Thymus (tissue), 11 donors: ENCODE data around the gene SYPL1. TPM values are rescaled to one million over a fixed set of nuclear protein-coding genes. Genes with fewer than 3 reads are reported as not detected.

Source experiments
- DNase-seq, 9 donors: peaks; one replicate each; pipeline ENCODE4 v3.0.0-alpha.2; 2013; ENCODE audit warnings: low spot score in 9 of 9, low read depth in 6 of 9, missing footprints in 1 of 9
- H3K27ac ChIP-seq, 2 donors: one replicate each; pipeline ENCODE4 v1.5.1; 2013; ENCODE audit warnings: control low read depth in 1 of 2, low read depth in 1 of 2, low read length in 1 of 2, mild to moderate bottlenecking in 1 of 2, moderate library complexity in 1 of 2
- H3K27me3 ChIP-seq, 2 donors: one replicate each; pipeline ENCODE4 v1.5.1; 2013; ENCODE audit warnings: low read length in 1 of 2; ENCODE audit not compliant: control insufficient read depth in 2 of 2, insufficient read depth in 1 of 2
- H3K36me3 ChIP-seq, 2 donors: one replicate each; pipeline ENCODE4 v1.5.1; 2013; ENCODE audit warnings: low read length in 1 of 2, mild to moderate bottlenecking in 1 of 2, moderate library complexity in 1 of 2; ENCODE audit not compliant: control insufficient read depth in 2 of 2, insufficient read depth in 2 of 2
- H3K4me1 ChIP-seq, 2 donors: one replicate each; pipeline ENCODE4 v1.5.1; 2013; ENCODE audit warnings: low read length in 2 of 2; ENCODE audit not compliant: control insufficient read depth in 2 of 2, insufficient read depth in 2 of 2
- H3K4me3 ChIP-seq, 2 donors: one replicate each; pipeline ENCODE4 v1.5.1; 2013; ENCODE audit warnings: low read length in 2 of 2, control low read depth in 1 of 2, mild to moderate bottlenecking in 1 of 2
- H3K9me3 ChIP-seq, 2 donors: one replicate each; pipeline ENCODE4 v1.5.1; 2013; ENCODE audit warnings: low read length in 1 of 2, mild to moderate bottlenecking in 1 of 2; ENCODE audit not compliant: control insufficient read depth in 2 of 2, insufficient read depth in 1 of 2
- WGBS: extraction: QIAGEN DNeasy Blood & Tissue Kit; methylation state at CpG from one replicate; pipeline ENCODE4 v1.1.7; 2013; 5-methylcytosine and 5-hydroxymethylcytosine counted together
- polyA plus RNA-seq: library from polyadenylated mRNA; stranded (reverse); fragments of 200-250 nt; gene quantifications from one replicate; pipeline ENCODE4 v1.2.3, GENCODE V29; 2013
- total RNA-seq: library from RNA; stranded (reverse); fragments of 120-200 nt; gene quantifications from one replicate; pipeline ENCODE4 v1.2.4, GENCODE V29; 2013
- donor health status: healthy.

Gene SYPL1
- total and polyA plus RNA-seq, 2 donors: 22.4 to 77.0 TPM

DNA sequence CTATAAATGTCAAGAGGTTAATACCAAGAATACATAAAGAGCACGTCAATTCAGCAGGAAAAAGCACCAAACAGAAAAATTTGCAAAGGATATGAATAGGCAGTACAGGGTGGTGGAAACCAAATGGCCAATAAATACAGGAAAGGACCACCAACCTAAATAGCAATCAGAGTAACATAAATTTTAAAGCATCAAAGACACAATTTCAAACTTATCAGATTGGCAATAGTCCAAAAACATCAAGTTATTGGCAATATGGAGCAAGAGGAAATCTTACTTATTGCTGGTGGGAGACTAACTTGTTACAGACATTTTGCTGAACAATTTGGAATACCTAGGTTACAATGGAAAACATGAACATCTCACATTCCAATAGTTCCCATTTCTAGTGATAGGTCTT is 24.1 kb downstream of the SYPL1 start:
- Histone ChIP-seq H3K9me3 (no peaks in the 10 kb centered on the region), H3K27ac (no peak overlapping the region), H3K27me3 (no peaks in the 10 kb centered on the region), H3K36me3 (peaks cover 10 to 35% of the 10 kb centered on the region in 2 donors), H3K4me1 (no peaks in the 10 kb centered on the region), H3K4me3 (no peak overlapping the region)
- WGBS: 96% methylated on average over 1 of the region's 1 CpG
- no peak for DNase-seq

GRCh38 chr7:106086062-106086461 is 26.1 kb downstream of the SYPL1 start:
- no peak for DNase-seq
- WGBS: 90% methylated on average over 4 of the region's 4 CpGs

GRCh38 chr7:106085015-106085414 is 27.1 kb downstream of the SYPL1 start:
- H3K4me1 ChIP-seq: no peaks in the 10 kb centered on the region
- H3K27me3 ChIP-seq: no peaks in the 10 kb centered on the region
- H3K36me3 ChIP-seq: peaks cover 6 to 16% of the 10 kb centered on the region in 2 donors
- no peak for DNase-seq
- H3K9me3 ChIP-seq: no peaks in the 10 kb centered on the region
- H3K27ac ChIP-seq: no peak overlapping the region
- no peak overlapping the region for H3K4me3 ChIP-seq

More at GRCh38 chr7:106086062-106086461, 26.1 kb downstream of the SYPL1 start:
- H3K36me3 ChIP-seq: peaks cover 6 to 23% of the 10 kb centered on the region in 2 donors
- no peak overlapping the region for H3K4me3 ChIP-seq
- H3K4me1 ChIP-seq: no peaks in the 10 kb centered on the region
- no peaks in the 10 kb centered on the region for H3K9me3 ChIP-seq
- no peak overlapping the region for H3K27ac ChIP-seq
- H3K27me3 ChIP-seq: no peaks in the 10 kb centered on the region

GRCh38 chr7:106083717-106084116 is 28.4 kb downstream of the SYPL1 start:
- DNase-seq: no peak
- H3K4me3 ChIP-seq: no peak overlapping the region
- no peaks in the 10 kb centered on the region for H3K27me3 ChIP-seq
- 95% methylated on average over 3 of the region's 3 CpGs for WGBS
- H3K9me3 ChIP-seq: no peaks in the 10 kb centered on the region
- H3K27ac ChIP-seq: no peak overlapping the region
- no peaks in the 10 kb centered on the region for H3K4me1 ChIP-seq
- peaks cover 2 to 6% of the 10 kb centered on the region in 2 donors for H3K36me3 ChIP-seq

GRCh38 chr7:106082087-106082854 is 29.8 kb downstream of the SYPL1 start:
- no peak overlapping the region for H3K27ac ChIP-seq
- no peaks in the 10 kb centered on the region for H3K9me3 ChIP-seq
- 97% methylated on average over 18 of the region's 18 CpGs for WGBS
- no peak overlapping the region for H3K4me3 ChIP-seq
- no peaks in the 10 kb centered on the region for H3K36me3 ChIP-seq
- H3K27me3 ChIP-seq: no peaks in the 10 kb centered on the region
- DNase-seq: no peak
- H3K4me1 ChIP-seq: no peaks in the 10 kb centered on the region

DNA sequence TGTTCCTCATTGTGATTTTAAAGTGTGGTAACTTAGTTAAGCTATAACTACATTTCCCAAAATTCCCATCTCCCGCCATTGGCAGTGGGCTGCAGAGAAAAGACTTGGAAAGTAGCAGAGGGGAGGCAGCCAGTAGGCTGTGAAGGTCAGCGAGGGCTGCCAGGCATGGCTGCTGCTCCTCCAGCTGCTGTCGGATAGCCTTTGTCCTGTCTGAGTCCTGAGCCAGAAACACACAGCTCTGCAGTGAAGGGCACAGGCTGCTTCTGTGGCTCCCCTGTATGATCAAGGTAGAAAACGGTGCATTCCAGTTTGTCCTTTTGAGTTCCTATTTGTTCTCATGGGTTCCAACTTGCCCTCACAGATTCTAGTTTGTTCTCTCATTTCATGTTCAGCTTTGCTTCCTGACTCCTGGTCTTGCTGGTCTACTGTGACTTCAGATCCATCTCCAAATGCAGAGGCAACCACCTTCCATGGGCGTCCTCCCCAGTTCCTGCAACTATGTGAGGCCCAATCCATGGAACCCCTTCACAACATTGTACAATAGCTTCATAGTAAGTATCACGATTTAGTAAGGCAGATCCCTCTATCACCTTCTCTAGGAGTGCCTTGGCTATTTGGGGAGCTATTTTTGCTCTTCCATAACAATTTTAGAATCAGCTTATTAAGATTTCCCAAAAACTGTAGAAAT is 31.7 kb downstream of the SYPL1 start:
- H3K27me3 ChIP-seq: no peaks in the 10 kb centered on the region
- no peaks in the 10 kb centered on the region for H3K4me1 ChIP-seq
- H3K9me3 ChIP-seq: no peaks in the 10 kb centered on the region
- H3K27ac ChIP-seq: no peak overlapping the region
- 98% methylated on average over 6 of the region's 6 CpGs for WGBS
- DNase-seq: no peak
- no peak overlapping the region for H3K4me3 ChIP-seq
- no peaks in the 10 kb centered on the region for H3K36me3 ChIP-seq

DNA sequence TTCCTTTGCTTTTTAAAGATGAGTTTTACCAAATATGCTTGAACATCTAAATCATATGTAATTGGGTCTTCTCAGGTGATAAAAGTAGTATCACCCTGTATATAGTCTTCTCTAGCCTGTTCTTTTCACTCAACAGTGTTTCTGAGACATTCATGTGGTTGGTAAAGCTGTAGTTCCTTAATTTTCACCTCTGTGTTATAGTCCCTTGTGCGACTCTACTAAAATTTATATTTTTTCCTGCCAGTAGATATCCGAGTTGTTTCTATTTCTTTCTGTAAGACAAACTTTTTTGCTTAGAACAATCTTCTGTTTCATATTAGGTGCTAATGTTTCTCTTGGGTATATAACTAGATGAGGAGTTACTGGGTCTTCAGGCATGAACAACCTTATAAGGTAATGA is 35.6 kb downstream of the SYPL1 start:
- DNase-seq: no peak
- H3K4me1 ChIP-seq: peaks cover 14 to 34% of the 10 kb centered on the region in 2 donors
- H3K4me3 ChIP-seq: no peak overlapping the region
- H3K27me3 ChIP-seq: no peaks in the 10 kb centered on the region
- no peak overlapping the region for H3K27ac ChIP-seq
- no peaks in the 10 kb centered on the region for H3K36me3 ChIP-seq
- no peaks in the 10 kb centered on the region for H3K9me3 ChIP-seq
- WGBS: 89% methylated on average over 2 of the region's 2 CpGs

DNA sequence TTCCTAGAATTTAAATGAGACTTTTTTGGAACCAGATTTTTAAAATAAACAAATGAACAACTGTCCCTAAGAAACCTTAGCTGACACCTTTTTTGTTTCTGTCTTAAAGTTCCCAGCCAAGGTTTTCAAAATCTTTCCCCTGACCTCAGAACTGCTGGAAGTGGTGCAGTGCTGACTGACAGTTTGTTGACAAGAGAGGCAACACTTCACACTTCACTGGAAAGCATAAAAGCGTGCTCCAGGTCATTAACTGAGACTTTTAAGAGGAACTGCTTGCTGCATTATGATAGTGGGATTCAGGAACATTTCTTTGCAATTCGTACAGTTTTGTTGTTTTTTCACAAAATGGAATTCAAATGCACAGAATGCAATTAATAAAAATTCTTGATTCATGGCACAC is 36.2 kb downstream of the SYPL1 start:
- Histone ChIP-seq H3K4me1 (peaks cover 18 to 40% of the 10 kb centered on the region in 2 donors), H3K9me3 (no peaks in the 10 kb centered on the region), H3K27me3 (no peaks in the 10 kb centered on the region), H3K27ac (no peak overlapping the region), H3K4me3 (no peak overlapping the region), H3K36me3 (no peaks in the 10 kb centered on the region)
- WGBS: 51% methylated on average over 2 of the region's 2 CpGs
- DNase-seq: peak in 1 of 9 donors; percentile 33

DNA sequence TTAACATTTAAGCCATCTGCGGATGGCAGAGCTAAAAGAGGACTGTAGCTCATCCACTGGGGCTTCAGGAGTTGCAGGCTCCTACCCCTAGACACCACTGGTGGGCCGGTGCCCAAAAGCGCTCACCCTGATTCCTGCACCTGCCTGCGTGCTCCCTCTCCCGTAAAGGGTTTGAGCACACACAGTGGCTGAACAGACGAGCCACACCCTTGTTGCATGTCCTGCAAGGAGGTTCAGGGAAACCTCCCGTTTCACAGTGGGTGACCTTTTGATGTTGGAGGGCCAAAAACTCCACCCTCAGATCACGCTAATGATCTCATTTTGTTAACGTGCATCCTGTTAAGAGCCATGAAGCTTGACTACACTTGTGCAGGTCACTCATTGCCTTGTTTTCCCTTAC is 37.9 kb downstream of the SYPL1 start:
- 92% methylated on average over 9 of the region's 9 CpGs for WGBS
- peaks cover 30 to 57% of the 10 kb centered on the region in 2 donors for H3K4me1 ChIP-seq

More for the DNA sequence above, 37.9 kb downstream of the SYPL1 start:
- no peak for DNase-seq
- no peak overlapping the region for H3K27ac ChIP-seq
- no peak overlapping the region for H3K4me3 ChIP-seq
- no peaks in the 10 kb centered on the region for H3K9me3 ChIP-seq
- H3K36me3 ChIP-seq: no peaks in the 10 kb centered on the region
- no peaks in the 10 kb centered on the region for H3K27me3 ChIP-seq
